Mammary epithelial cell (primary cell): ENCODE results near the gene SCN9A.

Source experiments
- EZH2 ChIP-seq: IDR thresholded peaks from 2 replicates; pipeline ENCODE4 v1.6.1; 2012; ENCODE audit warnings: low read length, inconsistent platforms, borderline replicate concordance
- TF ChIP-seq, protein P1 (sequence below), 2 donors: IDR thresholded peaks in 1 of 2; conservative IDR thresholded peaks in 1 of 2; 2 replicates each; pipeline ENCODE4 v1.5.1; 2011 to 2012; ENCODE audit warnings: inconsistent platforms in 2 of 2, low read length in 2 of 2, mild to moderate bottlenecking in 2 of 2, control low read depth in 1 of 2, low read depth in 1 of 2; ENCODE audit not compliant: insufficient read depth in 1 of 2; ENCODE audit errors: extremely low read depth in 1 of 2

DNA sequence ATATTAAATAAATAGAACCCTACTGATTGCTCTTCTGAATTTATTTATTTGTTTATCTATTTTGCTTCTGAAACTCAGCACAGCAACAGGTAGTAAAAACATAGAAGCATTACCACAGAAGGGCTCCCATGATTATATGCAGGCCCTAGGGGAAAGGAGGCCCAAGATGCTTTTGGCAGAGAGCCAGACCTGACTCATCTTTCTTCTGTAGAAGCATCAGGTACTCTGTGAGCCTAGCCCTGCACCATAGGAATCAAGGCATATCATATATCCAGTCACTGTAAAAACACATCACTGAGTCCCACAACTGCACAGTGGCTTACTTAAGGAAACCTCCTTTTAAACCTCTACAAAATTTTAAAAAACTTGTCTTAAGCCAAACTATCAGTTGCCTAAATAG lies 1.8 kb downstream of the SCN9A start:
- TF ChIP-seq, protein P1, sequence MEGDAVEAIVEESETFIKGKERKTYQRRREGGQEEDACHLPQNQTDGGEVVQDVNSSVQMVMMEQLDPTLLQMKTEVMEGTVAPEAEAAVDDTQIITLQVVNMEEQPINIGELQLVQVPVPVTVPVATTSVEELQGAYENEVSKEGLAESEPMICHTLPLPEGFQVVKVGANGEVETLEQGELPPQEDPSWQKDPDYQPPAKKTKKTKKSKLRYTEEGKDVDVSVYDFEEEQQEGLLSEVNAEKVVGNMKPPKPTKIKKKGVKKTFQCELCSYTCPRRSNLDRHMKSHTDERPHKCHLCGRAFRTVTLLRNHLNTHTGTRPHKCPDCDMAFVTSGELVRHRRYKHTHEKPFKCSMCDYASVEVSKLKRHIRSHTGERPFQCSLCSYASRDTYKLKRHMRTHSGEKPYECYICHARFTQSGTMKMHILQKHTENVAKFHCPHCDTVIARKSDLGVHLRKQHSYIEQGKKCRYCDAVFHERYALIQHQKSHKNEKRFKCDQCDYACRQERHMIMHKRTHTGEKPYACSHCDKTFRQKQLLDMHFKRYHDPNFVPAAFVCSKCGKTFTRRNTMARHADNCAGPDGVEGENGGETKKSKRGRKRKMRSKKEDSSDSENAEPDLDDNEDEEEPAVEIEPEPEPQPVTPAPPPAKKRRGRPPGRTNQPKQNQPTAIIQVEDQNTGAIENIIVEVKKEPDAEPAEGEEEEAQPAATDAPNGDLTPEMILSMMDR (conservative IDR thresholded peaks at IDR 0.05 in 1 of 2, IDR thresholded peaks at IDR 0.05 in 1 of 2; ENCODE audit: extremely low read depth in 1 of 2, insufficient read depth in 1 of 2, low read depth in 1 of 2, low read length in 2 of 2), result no peak
- TF ChIP-seq EZH2, result no peak
